GM19351 (cell line): ENCODE results near the gene ELOVL5.
"Not testable (repeated sequence)": the region's sequence is repeated elsewhere in the genome, so short reads cannot be mapped to it uniquely, and the experiment has no call there.

Experiments used
- ATAC-seq: cut with Tn5 transposase; IDR thresholded peaks from one replicate; pipeline ENCODE4 v1.9.1; 2021; ENCODE audit warnings: mild to moderate bottlenecking, moderate library complexity; ENCODE audit not compliant: unreplicated experiment

The ELOVL5 gene

DNA sequence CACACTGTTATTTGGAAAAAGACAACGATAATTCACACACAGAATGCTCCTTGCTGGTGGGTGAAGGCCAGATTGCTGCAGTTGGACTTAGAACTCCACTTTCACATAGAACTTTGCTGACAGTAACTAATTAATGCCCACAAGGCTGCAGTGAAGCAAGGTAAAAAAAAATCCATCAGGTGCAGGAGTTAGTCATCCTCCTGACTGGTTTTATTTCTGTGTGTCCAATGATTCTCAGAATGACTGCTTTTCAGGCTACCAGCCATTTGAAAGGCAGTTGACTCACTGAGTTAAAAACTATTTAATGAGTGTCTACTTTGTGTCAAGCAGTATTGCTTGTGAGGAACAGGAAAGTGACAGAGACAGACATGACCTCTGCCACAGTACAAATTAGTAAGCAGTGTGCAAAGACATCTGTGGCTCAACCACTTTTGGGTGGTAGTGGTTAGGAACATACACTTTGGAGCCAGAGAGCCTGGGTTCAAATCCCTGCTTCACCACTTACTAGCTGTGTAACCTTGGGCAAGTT lies 41.9 kb downstream of the ELOVL5 start:
- ATAC-seq, result peak; percentile 61

GRCh38 chr6:53306217-53306616 lies 42.5 kb downstream of the ELOVL5 start:
- not testable (repeated sequence) for ATAC-seq

- not testable (repeated sequence) for ATAC-seq
Measured at GRCh38 chr6:53305506-53306005, 43.2 kb downstream of the ELOVL5 start.

- not testable (repeated sequence) for ATAC-seq
Measured at GRCh38 chr6:53304953-53305352, 43.8 kb downstream of the ELOVL5 start.

DNA sequence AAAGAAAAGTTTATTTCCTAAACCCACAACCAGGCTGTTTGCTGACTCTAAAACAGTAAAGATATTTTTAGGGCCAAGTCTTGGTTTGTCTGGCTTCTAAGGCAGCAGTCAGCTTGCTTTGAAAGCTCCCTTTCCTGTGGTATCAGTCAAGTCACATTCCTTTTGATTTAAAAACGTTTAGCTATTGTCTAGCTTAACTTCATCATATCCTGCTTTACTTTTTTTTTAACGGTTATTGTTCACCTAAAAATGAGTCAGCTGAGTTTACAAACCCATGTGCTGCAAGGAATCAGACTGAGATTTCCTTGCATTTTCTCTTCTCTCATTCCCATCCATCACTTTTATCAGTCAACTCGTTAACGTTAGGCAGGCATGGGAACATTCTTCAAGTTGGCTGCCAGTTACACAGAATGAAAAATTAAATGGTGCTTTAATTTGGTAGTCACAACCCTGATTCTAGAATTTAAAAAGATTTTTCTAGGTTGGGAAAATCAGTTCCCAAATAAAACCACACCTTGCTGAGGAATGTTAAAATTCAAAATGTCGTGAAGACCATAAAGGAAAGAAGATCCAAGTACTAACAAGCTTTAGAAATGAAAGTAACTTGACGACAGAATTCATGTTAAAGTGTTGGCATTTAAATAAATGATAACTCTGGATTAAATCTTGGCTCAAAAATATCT lies 45.9 kb downstream of the ELOVL5 start:
- no peak for ATAC-seq

GRCh38 chr6:53301801-53302537 lies 46.8 kb downstream of the ELOVL5 start:
- ATAC-seq, result no peak

DNA sequence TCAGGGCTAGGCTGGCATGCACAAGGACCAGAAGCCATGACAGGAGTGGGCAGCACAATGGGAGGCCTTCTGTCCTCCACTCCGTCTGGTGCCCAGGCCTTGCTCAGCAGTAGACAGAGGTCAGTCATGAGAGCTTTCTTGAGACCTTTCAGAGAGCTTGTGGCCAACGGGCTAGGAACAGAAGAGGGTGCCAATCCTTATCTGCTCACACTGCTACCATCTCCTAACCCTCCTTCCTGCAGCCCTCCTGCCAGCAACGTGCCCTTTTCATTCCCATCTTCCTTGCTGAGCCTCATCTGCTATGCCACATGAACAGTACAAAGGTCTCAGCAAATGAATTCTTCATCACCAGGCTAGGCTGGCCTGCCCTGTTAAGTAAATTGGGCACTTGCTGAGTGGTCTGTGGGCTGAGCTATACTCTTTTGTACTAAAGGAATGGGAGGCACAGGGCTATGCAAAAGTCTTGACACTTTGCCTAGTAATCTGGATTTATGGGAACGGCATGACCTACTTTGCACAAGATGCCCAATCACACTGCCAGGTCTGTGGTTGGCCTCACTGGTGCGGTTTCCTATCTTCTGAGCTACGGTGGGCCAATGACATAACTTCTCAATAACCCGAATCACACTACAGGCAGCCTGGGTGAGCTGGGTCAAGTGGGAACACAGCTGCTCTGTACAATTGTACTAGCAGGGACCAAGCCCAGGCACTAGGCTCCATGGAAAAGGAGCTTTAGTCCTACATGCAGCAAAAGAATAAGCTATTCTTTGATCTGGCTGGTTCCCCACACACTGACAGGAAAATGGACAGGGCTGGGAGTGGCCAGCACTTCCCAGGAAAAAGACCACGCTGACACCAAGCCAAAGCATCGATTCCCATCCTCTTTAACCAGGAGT lies 47.8 kb downstream of the ELOVL5 start:
- ATAC-seq, result no peak

- no peak for ATAC-seq
Measured at GRCh38 chr6:53299331-53300005, 49.3 kb downstream of the ELOVL5 start.

DNA sequence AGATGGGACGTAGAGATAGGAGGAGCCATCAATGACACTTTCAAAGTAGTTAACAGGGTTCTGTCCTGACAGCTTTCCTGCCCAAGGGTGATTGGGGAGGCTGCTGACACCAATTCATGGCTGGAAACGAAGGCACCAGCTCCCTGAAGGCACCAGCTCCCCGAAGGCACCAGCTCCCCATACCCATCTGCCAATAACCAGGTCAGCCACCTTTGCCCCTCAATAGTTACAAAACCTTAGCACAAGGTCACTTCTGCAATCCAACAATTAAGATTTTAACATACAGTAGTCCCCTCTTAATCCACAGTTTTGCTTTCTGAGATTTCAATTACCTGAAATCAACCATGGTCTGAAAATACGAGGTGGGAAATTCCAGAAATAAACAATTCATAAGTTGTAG lies 51.7 kb downstream of the ELOVL5 start:
- ATAC-seq, result no peak

DNA sequence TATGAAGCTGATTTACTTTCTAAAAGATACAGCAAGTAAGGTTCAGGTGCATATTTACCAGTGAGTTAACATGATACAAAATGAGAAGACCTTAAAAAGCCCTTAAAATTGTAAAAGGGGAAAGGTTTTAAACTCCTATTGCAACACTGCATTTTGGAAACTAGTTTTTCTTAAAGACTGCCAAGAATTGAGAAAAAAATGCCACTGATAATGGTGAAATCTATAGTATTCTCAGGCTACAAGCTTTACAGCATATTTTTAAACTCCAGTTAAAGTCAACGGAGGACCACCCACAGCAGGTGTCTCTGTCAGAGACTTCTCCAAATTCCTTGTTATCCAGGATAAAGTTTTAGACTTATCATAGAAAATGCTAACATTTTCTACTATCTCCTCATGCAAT lies 53.6 kb downstream of the ELOVL5 start:
- no peak for ATAC-seq

- no peak for ATAC-seq
Measured at GRCh38 chr6:53294611-53295010, 54.1 kb downstream of the ELOVL5 start.

GRCh38 chr6:53294095-53294494 lies 54.7 kb downstream of the ELOVL5 start:
- no peak for ATAC-seq

- no peak for ATAC-seq
Measured at GRCh38 chr6:53293691-53294090, 55.1 kb downstream of the ELOVL5 start.

DNA sequence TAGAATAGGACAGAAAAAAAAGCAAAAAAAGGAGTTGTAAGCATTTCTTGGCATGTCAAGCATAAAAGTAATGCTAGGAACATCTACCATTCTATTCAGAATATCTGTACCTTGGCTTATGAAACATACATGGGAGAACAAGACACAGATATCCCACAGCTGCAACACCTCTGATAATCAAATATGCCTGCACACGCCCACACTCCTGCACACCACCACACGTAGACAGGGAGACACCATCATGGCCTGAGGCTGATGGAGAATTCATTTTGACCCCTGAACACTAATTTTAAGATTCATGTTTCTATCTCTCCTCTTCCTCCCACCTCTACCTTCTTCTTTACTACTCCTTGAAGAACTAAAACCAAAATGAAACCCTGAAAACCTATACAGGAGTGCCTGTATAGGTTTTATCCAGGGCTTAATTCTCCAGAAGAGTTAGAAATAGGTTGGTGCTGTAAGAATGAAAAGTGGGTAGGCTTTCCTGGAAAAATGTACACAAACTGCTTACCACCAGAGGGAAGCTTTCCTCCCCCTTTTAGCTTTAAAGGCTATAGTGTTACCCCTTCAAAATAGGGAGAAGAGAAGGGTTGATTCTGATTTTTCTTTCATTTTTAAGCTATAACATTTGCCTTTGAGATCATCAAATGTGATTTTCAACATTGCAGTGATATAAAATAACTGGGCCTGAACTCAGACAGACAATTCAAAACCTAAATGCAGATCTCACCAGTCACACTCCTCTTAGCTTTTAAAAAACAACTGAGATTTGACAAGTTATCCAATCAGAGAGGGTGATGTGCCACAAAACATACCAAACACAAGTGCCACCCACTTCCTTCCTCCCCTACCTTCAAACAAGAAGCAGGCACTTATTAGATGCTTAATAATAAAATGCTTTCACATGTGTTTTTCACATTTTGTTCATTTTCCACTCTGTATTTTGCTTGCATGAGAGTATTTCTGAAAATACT lies 57.9 kb downstream of the ELOVL5 start:
- no peak for ATAC-seq

DNA sequence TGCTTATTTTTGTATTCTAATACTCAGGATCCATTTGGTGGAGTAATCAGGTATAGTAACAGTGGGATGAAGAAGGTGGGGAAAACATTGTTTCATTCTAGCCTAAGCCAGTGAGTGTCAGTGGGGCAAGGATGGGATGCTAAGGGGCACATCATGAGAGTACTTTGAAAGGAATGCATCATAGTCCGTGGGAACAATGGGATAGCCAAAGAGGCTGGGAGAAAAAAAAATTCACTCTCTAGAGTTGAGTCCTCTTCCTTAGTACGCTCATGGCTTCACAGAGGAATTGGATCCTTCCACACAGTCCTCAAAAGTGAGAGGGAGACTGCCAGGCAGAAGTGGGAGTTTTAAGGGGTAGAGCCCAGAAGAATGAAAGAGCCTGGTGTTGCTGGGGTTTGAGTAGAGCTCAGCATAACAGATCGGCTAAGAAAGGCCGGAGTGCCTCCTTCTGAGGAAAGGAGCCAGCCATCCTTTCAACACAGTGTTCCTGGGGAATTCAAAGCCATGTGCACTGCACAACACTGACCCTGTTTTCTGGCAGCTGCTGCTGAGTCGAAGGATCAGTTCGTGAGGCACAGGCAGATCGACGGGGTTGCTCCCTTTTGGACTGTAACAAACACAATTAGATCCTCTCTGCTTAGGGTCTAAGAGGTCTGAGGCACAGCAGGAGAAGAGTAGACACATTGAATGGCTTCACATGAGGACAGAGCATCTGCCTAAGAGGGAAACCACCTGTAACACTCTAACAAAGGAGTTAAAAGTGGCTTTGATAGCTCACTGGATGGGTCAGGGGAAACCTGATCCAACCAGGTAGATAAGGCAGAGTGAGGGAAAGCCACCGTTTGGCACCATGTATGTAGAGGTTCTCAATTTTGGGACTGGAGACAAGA lies 61.2 kb downstream of the ELOVL5 start:
- ATAC-seq, result no peak

- ATAC-seq, result peak; percentile 56
Measured at GRCh38 chr6:53284901-53285300, 63.8 kb downstream of the ELOVL5 start.

DNA sequence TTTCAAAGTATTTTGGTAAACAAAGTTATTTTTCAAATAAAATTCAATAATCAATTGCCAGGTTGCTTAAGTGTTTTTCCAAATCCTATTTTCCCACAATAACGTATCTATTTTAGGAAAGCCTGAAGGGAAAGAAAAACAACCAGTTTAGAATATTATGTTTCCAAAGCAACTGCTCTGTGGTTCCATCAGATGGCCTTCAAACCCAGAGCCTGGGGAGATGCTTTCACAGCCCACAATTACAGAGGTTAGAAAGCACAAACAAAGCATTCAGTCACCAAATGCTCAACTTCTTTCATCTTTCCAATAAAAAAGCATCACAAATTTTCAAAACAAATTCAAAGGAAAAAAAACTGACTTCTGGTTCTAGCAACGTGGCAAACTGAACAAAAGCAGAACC lies 66.0 kb downstream of the ELOVL5 start:
- ATAC-seq, result no peak

- ATAC-seq, result no peak
Measured at GRCh38 chr6:53282234-53282633, 66.5 kb downstream of the ELOVL5 start.
